H1 (cell line): ENCODE data around the gene LRRC15.

Source experiments
- EZH2 ChIP-seq: fragments of 200-600 bp; sonication (generic); IDR thresholded peaks from 2 replicates; pipeline ENCODE4 v1.7.1; 2012; ENCODE audit warnings: low read depth, mild to moderate bottlenecking, moderate library complexity, low read length, inconsistent platforms; ENCODE audit not compliant: severe bottlenecking
- NANOG ChIP-seq: IDR thresholded peaks from 2 replicates; pipeline ENCODE4 v1.6.1; 2011; ENCODE audit warnings: low read length, low read depth, mild to moderate bottlenecking, inconsistent platforms; ENCODE audit not compliant: insufficient read depth, poor library complexity, severe bottlenecking
- POLR2A ChIP-seq, 2 experiments: IDR thresholded peaks; 1 replicate in 1 of 2; 2 replicates in 1 of 2; pipeline ENCODE4 v1.6.1; 2011; ENCODE audit warnings: low read depth in 2 of 2, low read length in 2 of 2, mild to moderate bottlenecking in 2 of 2; ENCODE audit errors: control extremely low read depth in 1 of 2
- SRF ChIP-seq: IDR thresholded peaks from 2 replicates; pipeline ENCODE4 v1.6.1; 2011; ENCODE audit warnings: mild to moderate bottlenecking, low read depth, low read length, moderate library complexity
- YY1 ChIP-seq: IDR thresholded peaks from 2 replicates; pipeline ENCODE4 v1.6.1; 2011; ENCODE audit warnings: low read depth, mild to moderate bottlenecking, low read length
- ZNF274 ChIP-seq: IDR thresholded peaks from 2 replicates; pipeline ENCODE4 v1.7.0; 2012; ENCODE audit warnings: low read length, borderline replicate concordance; ENCODE audit errors: extremely low read depth
- TF ChIP-seq, protein P1 (sequence below), 3 experiments: IDR thresholded peaks; 1 replicate in 2 of 3; 2 replicates in 1 of 3; pipeline versions ENCODE4 v1.5.1 to v1.6.1; 2011; ENCODE audit warnings: low read length in 3 of 3, mild to moderate bottlenecking in 3 of 3, inconsistent platforms in 2 of 3, low read depth in 1 of 3, moderate library complexity in 1 of 3; ENCODE audit not compliant: insufficient read depth in 1 of 3; ENCODE audit errors: control extremely low read depth in 1 of 3

DNA sequence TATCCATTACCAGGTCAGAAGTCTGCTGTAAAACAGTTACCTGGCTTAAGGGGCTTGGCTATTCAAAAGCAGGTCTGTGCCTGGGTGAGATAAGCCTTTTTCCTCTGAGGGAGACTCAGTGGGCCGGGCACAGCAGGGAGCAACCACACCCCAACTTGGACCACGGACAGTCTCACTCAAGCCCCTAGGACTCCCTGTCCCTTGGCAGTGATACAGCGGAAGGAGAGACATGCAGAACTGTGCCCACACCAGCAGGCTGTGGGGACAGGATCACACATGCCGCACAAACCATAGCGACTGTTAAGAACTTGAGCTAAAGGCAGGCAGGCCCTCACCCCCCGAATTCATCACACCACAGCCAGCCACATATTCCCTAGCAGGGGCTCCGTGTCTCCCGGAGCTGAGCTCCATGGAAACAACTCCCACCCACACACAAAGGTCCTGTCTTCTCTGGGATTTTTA, 32.4 kb upstream of the LRRC15 start:
- TF ChIP-seq, protein P1, sequence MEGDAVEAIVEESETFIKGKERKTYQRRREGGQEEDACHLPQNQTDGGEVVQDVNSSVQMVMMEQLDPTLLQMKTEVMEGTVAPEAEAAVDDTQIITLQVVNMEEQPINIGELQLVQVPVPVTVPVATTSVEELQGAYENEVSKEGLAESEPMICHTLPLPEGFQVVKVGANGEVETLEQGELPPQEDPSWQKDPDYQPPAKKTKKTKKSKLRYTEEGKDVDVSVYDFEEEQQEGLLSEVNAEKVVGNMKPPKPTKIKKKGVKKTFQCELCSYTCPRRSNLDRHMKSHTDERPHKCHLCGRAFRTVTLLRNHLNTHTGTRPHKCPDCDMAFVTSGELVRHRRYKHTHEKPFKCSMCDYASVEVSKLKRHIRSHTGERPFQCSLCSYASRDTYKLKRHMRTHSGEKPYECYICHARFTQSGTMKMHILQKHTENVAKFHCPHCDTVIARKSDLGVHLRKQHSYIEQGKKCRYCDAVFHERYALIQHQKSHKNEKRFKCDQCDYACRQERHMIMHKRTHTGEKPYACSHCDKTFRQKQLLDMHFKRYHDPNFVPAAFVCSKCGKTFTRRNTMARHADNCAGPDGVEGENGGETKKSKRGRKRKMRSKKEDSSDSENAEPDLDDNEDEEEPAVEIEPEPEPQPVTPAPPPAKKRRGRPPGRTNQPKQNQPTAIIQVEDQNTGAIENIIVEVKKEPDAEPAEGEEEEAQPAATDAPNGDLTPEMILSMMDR (IDR thresholded peaks at IDR 0.05; ENCODE audit: control extremely low read depth in 1 of 3, insufficient read depth in 1 of 3, low read depth in 1 of 3, low read length in 3 of 3), result no peak
- TF ChIP-seq POLR2A (IDR thresholded peaks at IDR 0.05; ENCODE audit: control extremely low read depth in 1 of 2, low read depth in 2 of 2, low read length in 2 of 2) (no peak), ZNF274 (no peak), YY1 (no peak), NANOG (no peak), SRF (no peak), EZH2 (no peak)
